CD4-positive, alpha-beta T cell treated with Interleukin-4 for 4 hours (primary cell): Measurements from ENCODE around the gene ENOX1.

ENCODE experiments used
- DNase-seq: peaks from one replicate; pipeline ENCODE4 v3.0.0-alpha.2; 2020

ENOX1 gene

GRCh38 chr13:43528992-43529391, 257.8 kb downstream of the ENOX1 start:
- DNase-seq = no peak

GRCh38 chr13:43522788-43523187, 264.0 kb downstream of the ENOX1 start:
- DNase-seq = no peak

GRCh38 chr13:43520351-43520750, 266.4 kb downstream of the ENOX1 start:
- no peak for DNase-seq

- DNase-seq = no peak
Observed at GRCh38 chr13:43518833-43519232, 267.9 kb downstream of the ENOX1 start.

- no peak for DNase-seq
Observed at GRCh38 chr13:43516401-43516833, 270.4 kb downstream of the ENOX1 start.

GRCh38 chr13:43515531-43515930, 271.2 kb downstream of the ENOX1 start:
- no peak for DNase-seq

GRCh38 chr13:43514311-43514710, 272.5 kb downstream of the ENOX1 start:
- DNase-seq = no peak

- DNase-seq = no peak
Observed at GRCh38 chr13:43512221-43512620, 274.6 kb downstream of the ENOX1 start.

GRCh38 chr13:43510956-43511901, 275.5 kb downstream of the ENOX1 start:
- no peak for DNase-seq

- no peak for DNase-seq
Observed at GRCh38 chr13:43495732-43496131, 291.0 kb downstream of the ENOX1 start.

GRCh38 chr13:43494206-43494605, 292.6 kb downstream of the ENOX1 start:
- no peak for DNase-seq

- DNase-seq = no peak
Observed at GRCh38 chr13:43493496-43494000, 293.2 kb downstream of the ENOX1 start.

- DNase-seq = no peak
Observed at GRCh38 chr13:43492745-43493144, 294.0 kb downstream of the ENOX1 start.

GRCh38 chr13:43492311-43492710, 294.5 kb downstream of the ENOX1 start:
- DNase-seq = no peak

- DNase-seq = no peak
Observed at GRCh38 chr13:43489233-43489632, 297.5 kb downstream of the ENOX1 start.

- no peak for DNase-seq
Observed at GRCh38 chr13:43487885-43488284, 298.9 kb downstream of the ENOX1 start.

- no peak for DNase-seq
Observed at GRCh38 chr13:43487461-43487860, 299.3 kb downstream of the ENOX1 start.

- DNase-seq = peak; percentile 1
Observed at GRCh38 chr13:43484432-43485225, 302.1 kb downstream of the ENOX1 start.

GRCh38 chr13:43483930-43484329, 302.8 kb downstream of the ENOX1 start:
- no peak for DNase-seq

GRCh38 chr13:43482641-43483040, 304.1 kb downstream of the ENOX1 start:
- DNase-seq = no peak

- DNase-seq = no peak
Observed at GRCh38 chr13:43482026-43482425, 304.7 kb downstream of the ENOX1 start.

- DNase-seq = no peak
Observed at GRCh38 chr13:43478902-43479301, 307.9 kb downstream of the ENOX1 start.

- DNase-seq = no peak
Observed at GRCh38 chr13:43478211-43478610, 308.6 kb downstream of the ENOX1 start.

GRCh38 chr13:43475140-43475539, 311.6 kb downstream of the ENOX1 start:
- no peak for DNase-seq
